Activated naive CD4-positive, alpha-beta T cell treated with anti-CD3 and anti-CD28 coated beads for 36 hours (primary cell): ENCODE results near the gene E2F4. TPM values are rescaled to one million over a fixed set of nuclear protein-coding genes. Genes with fewer than 3 reads are reported as not detected.

Experiments used
- CTCF ChIA-PET: fragments of 350-600 bp; sonication (Branson Sonifier 250); formaldehyde crosslinking; loops from one replicate; lab custom pipeline; 2021; ENCODE audit warnings: antibody characterized with exemption; lab: Charles Lee
- DNase-seq: peaks from one replicate; pipeline ENCODE4 v3.0.0-alpha.2; 2020
- H3K27ac Mint-ChIP-seq: one replicate; pipeline ENCODE4 v1.8.0; 2021; ENCODE audit warnings: mild to moderate bottlenecking, mixed read lengths
- H3K27me3 Mint-ChIP-seq: one replicate; pipeline ENCODE4 v1.8.0; 2021; ENCODE audit warnings: low read depth, mixed read lengths
- H3K36me3 Mint-ChIP-seq: one replicate; pipeline ENCODE4 v1.8.0; 2021; ENCODE audit warnings: low read depth, mixed read lengths
- H3K4me1 Mint-ChIP-seq: one replicate; pipeline ENCODE4 v1.8.0; 2021; ENCODE audit warnings: low read depth, mixed read lengths
- H3K4me3 Mint-ChIP-seq: one replicate; pipeline ENCODE4 v1.8.0; 2021; ENCODE audit warnings: mild to moderate bottlenecking, moderate library complexity, mixed read lengths
- H3K9me3 Mint-ChIP-seq: one replicate; pipeline ENCODE4 v1.8.0; 2021; ENCODE audit warnings: mixed read lengths
- intact Hi-C: fragments of 100-400 bp; cut with micrococcal nuclease; formaldehyde crosslinking; loops from one replicate; pipeline ENCODE4 v1.15.1; 2023
- total RNA-seq, 2 experiments: library from RNA; stranded (reverse); gene quantifications; one replicate each; pipeline ENCODE4 v1.2.3, GENCODE V29; 2021

E2F4 gene
- total RNA-seq, 2 experiments from 2014 or later = 65.1 to 66.5 TPM

DNA sequence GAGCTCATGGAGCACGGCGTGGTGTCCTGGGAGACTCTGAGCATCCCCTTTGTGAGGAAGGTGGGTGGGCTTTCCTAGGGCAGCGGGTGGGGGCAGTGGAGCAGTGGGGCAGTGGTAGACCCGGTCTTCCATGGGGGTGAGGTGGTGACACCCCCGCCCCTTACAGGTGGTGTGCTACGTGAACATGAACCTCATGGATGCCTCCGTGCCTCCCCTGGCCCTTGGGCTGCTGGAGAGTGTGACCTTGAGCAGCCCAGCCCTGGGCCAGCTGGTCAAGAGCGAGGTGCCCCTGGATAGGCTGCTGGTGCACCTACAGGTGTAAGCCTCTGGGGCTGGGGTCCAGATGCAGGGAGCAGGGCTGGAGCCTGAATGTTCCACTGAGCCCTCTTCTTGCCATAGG is 8.5 kb downstream of the E2F4 start:
- H3K27me3 Mint-ChIP-seq = no peaks in the 10 kb centered on the region
- H3K4me3 Mint-ChIP-seq = no peak overlapping the region
- CTCF ChIA-PET = interaction anchor here (0.6 kb wide), 2 partner anchors 121 to 148 kb away, joined by 5 to 8 read pairs; no protein-coding TSS in a partner anchor
- H3K9me3 Mint-ChIP-seq = no peaks in the 10 kb centered on the region
- no peak overlapping the region for H3K27ac Mint-ChIP-seq
- no peak for DNase-seq
- intact Hi-C loops = no loop called here
- H3K4me1 Mint-ChIP-seq = peaks cover 13% of the 10 kb centered on the region
- H3K36me3 Mint-ChIP-seq = peaks cover 24% of the 10 kb centered on the region

DNA sequence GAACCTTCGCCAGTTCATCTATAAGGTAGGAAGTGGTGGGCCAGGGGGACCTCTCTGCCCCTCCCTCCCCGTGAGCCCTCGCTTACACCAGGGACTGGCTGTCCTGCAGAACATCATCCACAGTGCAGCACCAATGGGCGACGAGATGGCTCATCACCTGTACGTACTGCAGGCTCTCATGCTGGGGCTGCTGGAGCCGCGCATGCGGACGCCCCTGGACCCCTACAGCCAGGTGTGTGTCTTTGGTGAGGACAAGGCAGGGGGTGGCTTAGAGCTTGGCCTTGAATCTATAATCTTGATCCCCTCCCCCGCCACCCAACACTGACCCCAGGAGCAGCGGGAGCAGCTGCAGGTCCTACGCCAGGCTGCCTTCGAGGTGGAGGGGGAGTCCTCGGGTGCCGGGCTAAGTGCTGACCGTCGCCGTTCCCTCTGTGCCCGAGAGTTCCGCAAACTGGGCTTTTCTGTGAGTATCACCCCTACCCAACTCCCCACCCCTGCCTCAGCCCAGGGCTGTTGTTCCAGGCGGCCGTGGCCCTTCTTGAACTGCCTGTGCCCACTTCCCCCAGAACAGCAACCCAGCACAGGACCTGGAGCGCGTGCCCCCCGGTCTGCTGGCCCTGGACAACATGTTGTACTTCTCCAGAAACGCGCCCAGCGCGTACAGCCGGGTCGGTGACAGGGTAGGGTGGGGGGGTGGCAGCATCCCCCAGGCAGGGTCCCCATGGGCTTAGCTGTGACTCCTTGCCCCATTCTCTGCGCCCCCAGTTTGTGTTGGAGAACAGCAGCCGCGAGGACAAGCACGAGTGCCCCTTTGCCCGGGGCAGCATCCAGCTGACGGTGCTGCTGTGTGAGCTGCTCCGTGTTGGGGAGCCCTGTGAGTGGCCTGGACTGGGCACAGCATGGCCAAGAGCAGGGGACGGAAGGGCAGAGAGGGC is 9.7 kb downstream of the E2F4 start:
- H3K4me1 Mint-ChIP-seq = peaks cover 2% of the 10 kb centered on the region
- intact Hi-C loops = no loop called here
- H3K27me3 Mint-ChIP-seq = no peaks in the 10 kb centered on the region
- no peak overlapping the region for H3K27ac Mint-ChIP-seq
- CTCF ChIA-PET = interaction anchor here (0.7 to 1.6 kb wide), 2 partner anchors 10 to 25 kb away, joined by 4 to 5 read pairs; partner anchors contain the start of gene TMEM208
- H3K9me3 Mint-ChIP-seq = no peaks in the 10 kb centered on the region
- DNase-seq = no peak
- H3K36me3 Mint-ChIP-seq = peaks cover 15% of the 10 kb centered on the region
- H3K4me3 Mint-ChIP-seq = no peak overlapping the region

- no peak overlapping the region for H3K27ac Mint-ChIP-seq
- H3K27me3 Mint-ChIP-seq = no peaks in the 10 kb centered on the region
- CTCF ChIA-PET = interaction anchor here (0.6 to 1.6 kb wide), 2 partner anchors 9 to 195 kb away, joined by 4 to 6 read pairs; no protein-coding TSS in a partner anchor
- intact Hi-C loops = no loop called here
- H3K4me3 Mint-ChIP-seq = no peak overlapping the region
- no peaks in the 10 kb centered on the region for H3K9me3 Mint-ChIP-seq
- no peak for DNase-seq
- H3K36me3 Mint-ChIP-seq = peaks cover 11% of the 10 kb centered on the region
- no peaks in the 10 kb centered on the region for H3K4me1 Mint-ChIP-seq
Observed at GRCh38 chr16:67202426-67202825, 10.5 kb downstream of the E2F4 start.

DNA sequence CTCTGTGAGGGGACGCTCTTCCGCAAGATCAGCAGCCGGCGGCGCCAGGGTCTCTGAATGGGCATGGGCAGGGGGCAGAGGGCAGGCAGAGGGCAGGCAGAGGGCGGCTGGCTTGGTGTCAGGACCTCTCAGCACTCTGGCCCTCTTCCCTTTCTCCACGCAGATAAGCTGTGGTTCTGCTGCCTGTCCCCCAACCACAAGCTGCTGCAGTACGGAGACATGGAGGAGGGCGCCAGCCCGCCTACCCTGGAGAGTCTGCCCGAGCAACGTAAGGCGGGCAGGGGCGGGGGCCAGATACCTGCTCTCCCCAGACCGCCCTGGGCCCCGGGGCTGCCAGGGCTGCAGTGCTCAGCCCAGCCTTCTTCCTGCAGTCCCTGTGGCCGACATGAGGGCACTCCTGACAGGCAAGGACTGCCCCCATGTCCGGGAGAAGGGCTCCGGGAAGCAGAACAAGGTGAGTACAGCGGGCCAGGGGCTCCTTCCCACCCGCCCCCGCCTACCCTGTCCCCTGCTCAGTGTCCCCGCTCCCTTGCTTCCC is 11.1 kb downstream of the E2F4 start:
- Mint-ChIP-seq H3K36me3 (peaks cover 11% of the 10 kb centered on the region), H3K9me3 (no peaks in the 10 kb centered on the region), H3K4me3 (no peak overlapping the region), H3K27ac (no peak overlapping the region), H3K27me3 (no peaks in the 10 kb centered on the region), H3K4me1 (no peaks in the 10 kb centered on the region)
- intact Hi-C loops = no loop called here
- CTCF ChIA-PET = interaction anchor here (0.6 to 1.6 kb wide), 2 partner anchors 8 to 196 kb away, joined by 4 to 6 read pairs; no protein-coding TSS in a partner anchor
- no peak for DNase-seq

- no peaks in the 10 kb centered on the region for H3K27me3 Mint-ChIP-seq
Observed at GRCh38 chr16:67204076-67204475, 12.1 kb downstream of the E2F4 start.

DNA sequence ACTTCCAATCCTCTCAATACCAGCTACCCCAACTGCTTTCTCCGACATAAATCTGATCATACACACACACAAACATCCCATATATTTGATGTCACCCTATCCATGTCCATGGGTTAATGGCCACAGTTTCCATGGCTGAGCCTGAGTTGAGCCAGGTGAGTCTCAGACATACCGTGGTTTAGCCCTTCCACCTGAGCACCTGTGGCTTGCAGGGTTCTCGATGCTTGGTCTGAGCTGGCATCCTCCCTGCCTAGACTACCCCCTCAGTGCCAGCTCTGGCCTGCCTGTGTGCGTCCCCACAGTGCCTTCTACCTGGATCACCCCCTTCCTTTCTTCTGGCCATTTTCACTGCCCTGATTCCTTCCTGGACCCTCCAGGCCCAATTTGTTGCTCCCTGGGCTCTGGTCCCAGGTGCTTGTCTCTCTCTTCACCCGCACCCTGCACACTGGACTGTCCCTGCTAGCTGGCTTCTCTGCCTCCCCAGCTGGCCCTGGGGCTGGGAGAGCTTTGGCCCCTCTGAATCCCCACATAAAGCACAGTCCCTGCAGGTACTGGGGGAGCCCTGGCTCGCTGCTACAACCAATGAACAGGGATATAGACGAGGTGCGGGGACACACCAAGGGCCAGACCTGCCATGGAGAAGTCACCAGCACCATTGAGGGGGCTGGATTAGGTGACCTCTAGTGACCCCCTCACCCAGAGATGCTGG is 14.3 kb downstream of the E2F4 start:
- DNase-seq = no peak
- H3K27me3 Mint-ChIP-seq = no peaks in the 10 kb centered on the region
- CTCF ChIA-PET = no interaction called here
- no peaks in the 10 kb centered on the region for H3K4me1 Mint-ChIP-seq
- peaks cover 3% of the 10 kb centered on the region for H3K36me3 Mint-ChIP-seq
- intact Hi-C loops = no loop called here
- peak overlapping the region; percentile 43 for H3K27ac Mint-ChIP-seq
- H3K9me3 Mint-ChIP-seq = no peaks in the 10 kb centered on the region
- no peak overlapping the region for H3K4me3 Mint-ChIP-seq

More at GRCh38 chr16:67204076-67204475, 12.1 kb downstream of the E2F4 start:
- Mint-ChIP-seq H3K27ac (no peak overlapping the region), H3K4me3 (no peak overlapping the region), H3K36me3 (peaks cover 8% of the 10 kb centered on the region), H3K9me3 (no peaks in the 10 kb centered on the region), H3K4me1 (no peaks in the 10 kb centered on the region)
- intact Hi-C loops = no loop called here
- no peak for DNase-seq
- CTCF ChIA-PET = interaction anchor here (0.5 to 1.2 kb wide), 2 partner anchors 56 to 193 kb away, joined by 3 to 4 read pairs; no protein-coding TSS in a partner anchor

DNA sequence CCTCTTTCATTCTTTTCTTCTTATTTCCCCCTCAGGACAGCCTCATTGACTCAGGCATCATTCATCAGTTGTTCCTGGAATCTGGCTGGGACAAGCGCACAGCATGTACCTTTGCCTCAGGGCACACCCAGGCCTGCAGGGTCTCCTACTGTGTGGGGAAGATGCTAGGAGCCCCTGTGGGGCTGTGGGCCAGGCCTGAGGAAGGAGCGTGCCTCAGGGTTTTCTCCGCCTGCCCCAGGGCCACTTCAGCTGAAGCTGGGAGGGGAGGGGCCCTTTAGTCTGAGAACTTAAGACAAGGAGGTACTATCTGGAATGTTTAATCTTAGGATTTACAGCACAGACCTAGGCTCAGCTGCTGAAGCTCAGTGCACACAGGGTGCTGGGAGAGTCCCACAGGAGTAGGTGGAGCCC is 14.9 kb downstream of the E2F4 start:
- CTCF ChIA-PET = interaction anchor here (1.7 kb wide), 1 partner anchor 9 kb away, joined by 6 read pairs; no protein-coding TSS in a partner anchor
- Mint-ChIP-seq H3K4me1 (no peaks in the 10 kb centered on the region), H3K36me3 (peaks cover 2% of the 10 kb centered on the region), H3K4me3 (no peak overlapping the region), H3K27me3 (no peaks in the 10 kb centered on the region), H3K9me3 (no peaks in the 10 kb centered on the region), H3K27ac (no peak overlapping the region)
- intact Hi-C loops = no loop called here
- DNase-seq = no peak

- Mint-ChIP-seq H3K4me1 (no peaks in the 10 kb centered on the region), H3K27ac (no peak overlapping the region), H3K36me3 (peaks cover 2% of the 10 kb centered on the region), H3K9me3 (no peaks in the 10 kb centered on the region), H3K4me3 (no peak overlapping the region), H3K27me3 (no peaks in the 10 kb centered on the region)
- no peak for DNase-seq
- intact Hi-C loops = no loop called here
- CTCF ChIA-PET = interaction anchor here (1.0 to 1.7 kb wide), 2 partner anchors 9 to 19 kb away, joined by 4 to 6 read pairs; partner anchors contain the start of gene TMEM208
Observed at GRCh38 chr16:67207249-67208091, 15.5 kb downstream of the E2F4 start.

DNA sequence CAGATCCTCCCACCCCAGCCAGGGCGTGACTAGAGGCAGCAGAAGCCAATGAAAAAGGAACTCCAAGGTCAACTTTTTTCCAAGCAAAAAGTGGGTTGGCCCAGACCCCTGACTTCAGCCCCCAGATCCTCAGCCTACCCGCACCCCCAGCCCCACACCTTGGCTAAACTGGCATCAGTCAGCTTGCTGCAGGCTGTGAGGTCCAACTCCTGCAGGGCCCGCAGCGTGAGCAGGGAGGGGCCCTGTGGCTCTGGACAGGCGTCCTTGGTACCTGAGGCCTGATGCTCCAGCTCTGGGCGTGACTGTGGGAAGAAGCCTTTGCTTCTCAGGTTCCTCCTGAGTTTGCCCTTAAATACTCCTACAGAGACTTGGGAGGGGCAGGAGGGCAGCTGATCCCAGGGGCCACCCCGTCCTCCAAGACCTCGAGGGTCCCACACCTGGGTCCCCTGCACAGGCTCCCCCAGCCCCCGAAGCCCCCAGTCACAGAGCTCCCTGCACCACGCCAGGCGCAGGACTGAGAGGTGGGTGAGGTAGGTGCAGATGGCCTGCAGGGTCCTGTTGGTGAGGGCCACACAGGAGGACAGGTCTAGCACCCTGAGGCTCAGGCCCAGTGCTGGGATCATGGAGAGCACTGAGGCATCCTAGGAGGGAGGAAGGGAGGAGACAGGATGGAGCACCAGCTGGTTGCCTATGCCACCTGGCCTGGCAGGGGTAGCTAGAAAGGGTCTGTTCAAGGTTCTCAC is 16.4 kb downstream of the E2F4 start:
- intact Hi-C loops = no loop called here
- Mint-ChIP-seq H3K4me1 (no peaks in the 10 kb centered on the region), H3K9me3 (no peaks in the 10 kb centered on the region), H3K4me3 (no peak overlapping the region), H3K36me3 (peaks cover 2% of the 10 kb centered on the region), H3K27ac (no peak overlapping the region), H3K27me3 (no peaks in the 10 kb centered on the region)
- CTCF ChIA-PET = interaction anchor here (0.5 to 1.7 kb wide), 3 partner anchors 10 to 126 kb away, joined by 4 to 6 read pairs (median 4); partner anchors contain the start of gene TMEM208
- DNase-seq = no peak

- peaks cover 2% of the 10 kb centered on the region for H3K36me3 Mint-ChIP-seq
- intact Hi-C loops = no loop called here
- no peak overlapping the region for H3K27ac Mint-ChIP-seq
- H3K9me3 Mint-ChIP-seq = no peaks in the 10 kb centered on the region
- CTCF ChIA-PET = no interaction called here
- no peaks in the 10 kb centered on the region for H3K4me1 Mint-ChIP-seq
- no peaks in the 10 kb centered on the region for H3K27me3 Mint-ChIP-seq
- DNase-seq = no peak
- H3K4me3 Mint-ChIP-seq = no peak overlapping the region
Observed at GRCh38 chr16:67209565-67209964, 17.6 kb downstream of the E2F4 start.
